HEK293 (cell line): ENCODE data around the gene FKBP8.
A peak's percentile ranks its signal among the peaks of the same experiment; 100 is the strongest.

Experiments
- ATF2 ChIP-seq: fragments of 450-650 bp; formaldehyde crosslinking; IDR thresholded peaks from 2 replicates; pipeline ENCODE4 v1.5.1; 2016; ENCODE audit warnings: missing biosample characterization, missing genetic modification characterization, low read depth
- MYNN ChIP-seq: fragments of 450-650 bp; formaldehyde crosslinking; IDR thresholded peaks from 2 replicates; pipeline ENCODE4 v1.5.1; 2016; ENCODE audit warnings: missing biosample characterization, missing genetic modification characterization, borderline replicate concordance
- MZF1 ChIP-seq: fragments of 450-650 bp; formaldehyde crosslinking; IDR thresholded peaks from 2 replicates; pipeline ENCODE4 v1.5.1; 2017; ENCODE audit warnings: missing biosample characterization, missing genetic modification characterization, borderline replicate concordance
- OSR2 ChIP-seq: fragments of 450-650 bp; formaldehyde crosslinking; IDR thresholded peaks from 2 replicates; pipeline ENCODE4 v1.5.1; 2016; ENCODE audit warnings: missing biosample characterization, missing genetic modification characterization
- OVOL3 ChIP-seq: fragments of 450-650 bp; formaldehyde crosslinking; IDR thresholded peaks from 2 replicates; pipeline ENCODE4 v1.5.1; 2016; ENCODE audit warnings: missing biosample characterization, missing genetic modification characterization
- SALL2 ChIP-seq: fragments of 450-650 bp; formaldehyde crosslinking; IDR thresholded peaks from 2 replicates; pipeline ENCODE4 v1.5.0; 2017; ENCODE audit warnings: missing biosample characterization, mild to moderate bottlenecking, missing genetic modification characterization, borderline replicate concordance
- SETDB1 ChIP-seq: IDR thresholded peaks from one replicate; pipeline ENCODE4 v1.6.1; 2017; ENCODE audit warnings: mild to moderate bottlenecking, low read length, moderate library complexity, mixed read lengths; ENCODE audit not compliant: insufficient read length
- SP7 ChIP-seq: fragments of 450-650 bp; formaldehyde crosslinking; IDR thresholded peaks from 2 replicates; pipeline ENCODE4 v1.5.1; 2016; ENCODE audit warnings: missing biosample characterization, missing genetic modification characterization
- ZBTB26 ChIP-seq: fragments of 450-650 bp; formaldehyde crosslinking; optimal IDR thresholded peaks from 2 replicates; pipeline ENCODE3; 2016; ENCODE audit warnings: missing biosample characterization, mild to moderate bottlenecking, missing genetic modification characterization
- ZBTB44 ChIP-seq: fragments of 450-650 bp; IDR thresholded peaks from 2 replicates; pipeline ENCODE4 v1.5.1; 2018; ENCODE audit warnings: missing biosample characterization, mild to moderate bottlenecking, missing genetic modification characterization
- ZBTB48 ChIP-seq: fragments of 450-650 bp; formaldehyde crosslinking; IDR thresholded peaks from 2 replicates; pipeline ENCODE4 v1.5.1; 2016; ENCODE audit warnings: missing biosample characterization, missing genetic modification characterization
- ZEB2 ChIP-seq: fragments of 450-650 bp; formaldehyde crosslinking; IDR thresholded peaks from 2 replicates; pipeline ENCODE4 v1.5.1; 2016; ENCODE audit warnings: missing biosample characterization, missing genetic modification characterization
- ZFP69B ChIP-seq: fragments of 450-650 bp; formaldehyde crosslinking; IDR thresholded peaks from 2 replicates; pipeline ENCODE4 v1.5.1; 2016; ENCODE audit warnings: missing biosample characterization, missing genetic modification characterization
- ZNF138 ChIP-seq: fragments of 450-650 bp; formaldehyde crosslinking; IDR thresholded peaks from 2 replicates; pipeline ENCODE4 v1.5.1; 2016; ENCODE audit warnings: missing biosample characterization, missing genetic modification characterization, borderline replicate concordance
- ZNF155 ChIP-seq: fragments of 450-650 bp; formaldehyde crosslinking; IDR thresholded peaks from 2 replicates; pipeline ENCODE4 v1.5.1; 2016; ENCODE audit warnings: missing biosample characterization, missing genetic modification characterization
- ZNF23 ChIP-seq: fragments of 450-650 bp; formaldehyde crosslinking; IDR thresholded peaks from 2 replicates; pipeline ENCODE4 v1.5.1; 2016; ENCODE audit warnings: missing biosample characterization, missing genetic modification characterization, borderline replicate concordance
- ZNF335 ChIP-seq: fragments of 450-650 bp; formaldehyde crosslinking; conservative IDR thresholded peaks from 2 replicates; pipeline ENCODE4 v1.5.1; 2016; ENCODE audit warnings: missing biosample characterization, missing genetic modification characterization
- ZNF433 ChIP-seq: fragments of 450-650 bp; formaldehyde crosslinking; IDR thresholded peaks from 2 replicates; pipeline ENCODE4 v1.5.1; 2016; ENCODE audit warnings: missing biosample characterization, missing genetic modification characterization, low read depth
- ZNF561 ChIP-seq: fragments of 450-650 bp; IDR thresholded peaks from 2 replicates; pipeline ENCODE4 v1.5.1; 2018; ENCODE audit warnings: missing biosample characterization, missing genetic modification characterization, borderline replicate concordance
- ZNF600 ChIP-seq: fragments of 450-650 bp; formaldehyde crosslinking; IDR thresholded peaks from 2 replicates; pipeline ENCODE4 v1.5.1; 2016; ENCODE audit warnings: missing biosample characterization, missing genetic modification characterization
- ZNF645 ChIP-seq: fragments of 450-650 bp; formaldehyde crosslinking; IDR thresholded peaks from 2 replicates; pipeline ENCODE4; 2016; ENCODE audit warnings: missing biosample characterization, missing genetic modification characterization
- ZNF670 ChIP-seq: fragments of 450-650 bp; formaldehyde crosslinking; IDR thresholded peaks from 2 replicates; pipeline ENCODE4 v1.5.1; 2016; ENCODE audit warnings: missing biosample characterization, missing genetic modification characterization, low read depth
- ZNF677 ChIP-seq: fragments of 450-650 bp; IDR thresholded peaks from 2 replicates; pipeline ENCODE4 v1.5.0; 2018; ENCODE audit warnings: missing biosample characterization, mild to moderate bottlenecking, missing genetic modification characterization, moderate library complexity
- ZNF768 ChIP-seq: fragments of 450-650 bp; formaldehyde crosslinking; IDR thresholded peaks from 2 replicates; pipeline ENCODE4 v1.5.1; 2018; ENCODE audit warnings: missing biosample characterization, mild to moderate bottlenecking, missing genetic modification characterization
- ZNF785 ChIP-seq: fragments of 450-650 bp; formaldehyde crosslinking; IDR thresholded peaks from 2 replicates; pipeline ENCODE4 v1.5.1; 2016; ENCODE audit warnings: missing biosample characterization, missing genetic modification characterization
- ZXDB ChIP-seq: fragments of 450-650 bp; formaldehyde crosslinking; IDR thresholded peaks from 2 replicates; pipeline ENCODE4 v1.5.1; 2016; ENCODE audit warnings: missing biosample characterization, missing genetic modification characterization
- TF ChIP-seq, protein P1 (sequence below): fragments of 450-650 bp; formaldehyde crosslinking; IDR thresholded peaks from 2 replicates; pipeline ENCODE4 v1.5.1; 2016; ENCODE audit warnings: missing biosample characterization, missing genetic modification characterization
- TF ChIP-seq, protein P2 (sequence below): sonication (generic); formaldehyde crosslinking; IDR thresholded peaks from 2 replicates; pipeline ENCODE4 v1.8.1; 2022; ENCODE audit warnings: mild to moderate bottlenecking, moderate library complexity, missing genetic modification reagents
- TF ChIP-seq, protein P3 (sequence below): fragments of 450-650 bp; formaldehyde crosslinking; IDR thresholded peaks from 2 replicates; pipeline ENCODE4 v1.5.1; 2016; ENCODE audit warnings: missing biosample characterization, missing genetic modification characterization
- TF ChIP-seq, protein P4 (sequence below): fragments of 450-650 bp; formaldehyde crosslinking; IDR thresholded peaks from 2 replicates; pipeline ENCODE4 v1.5.1; 2016; ENCODE audit warnings: missing biosample characterization, missing genetic modification characterization

The FKBP8 gene

GRCh38 chr19:18522124-18522861 is 21.1 kb downstream of the FKBP8 start (continued):
- no peak for TF ChIP-seq ZBTB26 (tag by site-specific recombination)
- no peak for TF ChIP-seq MZF1
- no peak; the same call in 1 of the 2 replicates for TF ChIP-seq ZNF600 (tag by site-specific recombination)
- TF ChIP-seq SP7 (tag by site-specific recombination): 0 out of 2 replicates have a peak, but pooled peaks have one; percentile 60
- TF ChIP-seq ZNF335: 0 out of 2 replicates have a peak, but pooled peaks have one; percentile 38
- peak; percentile 67; the same call in 1 of the 2 replicates for TF ChIP-seq ATF2 (tag by site-specific recombination)
- TF ChIP-seq ZNF645 (tag by site-specific recombination): no peak
- TF ChIP-seq ZBTB48: peak; percentile 75
- TF ChIP-seq, protein P1, sequence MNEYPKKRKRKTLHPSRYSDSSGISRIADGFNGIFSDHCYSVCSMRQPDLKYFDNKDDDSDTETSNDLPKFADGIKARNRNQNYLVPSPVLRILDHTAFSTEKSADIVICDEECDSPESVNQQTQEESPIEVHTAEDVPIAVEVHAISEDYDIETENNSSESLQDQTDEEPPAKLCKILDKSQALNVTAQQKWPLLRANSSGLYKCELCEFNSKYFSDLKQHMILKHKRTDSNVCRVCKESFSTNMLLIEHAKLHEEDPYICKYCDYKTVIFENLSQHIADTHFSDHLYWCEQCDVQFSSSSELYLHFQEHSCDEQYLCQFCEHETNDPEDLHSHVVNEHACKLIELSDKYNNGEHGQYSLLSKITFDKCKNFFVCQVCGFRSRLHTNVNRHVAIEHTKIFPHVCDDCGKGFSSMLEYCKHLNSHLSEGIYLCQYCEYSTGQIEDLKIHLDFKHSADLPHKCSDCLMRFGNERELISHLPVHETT (tag by site-specific recombination): no peak
- TF ChIP-seq ZNF155: no peak
- TF ChIP-seq ZNF768 (tag by site-specific recombination): no peak
- TF ChIP-seq ZNF785 (tag by site-specific recombination): no peak; the same call in 1 of the 2 replicates
- peak; percentile 22 for TF ChIP-seq SETDB1
- TF ChIP-seq ZNF670 (tag by site-specific recombination): no peak
- TF ChIP-seq ZNF138 (tag by site-specific recombination): no peak
- TF ChIP-seq ZNF677 (tag by site-specific recombination): no peak
- TF ChIP-seq, protein P2, sequence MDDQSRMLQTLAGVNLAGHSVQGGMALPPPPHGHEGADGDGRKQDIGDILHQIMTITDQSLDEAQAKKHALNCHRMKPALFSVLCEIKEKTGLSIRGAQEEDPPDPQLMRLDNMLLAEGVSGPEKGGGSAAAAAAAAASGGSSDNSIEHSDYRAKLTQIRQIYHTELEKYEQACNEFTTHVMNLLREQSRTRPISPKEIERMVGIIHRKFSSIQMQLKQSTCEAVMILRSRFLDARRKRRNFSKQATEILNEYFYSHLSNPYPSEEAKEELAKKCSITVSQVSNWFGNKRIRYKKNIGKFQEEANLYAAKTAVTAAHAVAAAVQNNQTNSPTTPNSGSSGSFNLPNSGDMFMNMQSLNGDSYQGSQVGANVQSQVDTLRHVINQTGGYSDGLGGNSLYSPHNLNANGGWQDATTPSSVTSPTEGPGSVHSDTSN (CRISPR knock-in tag): no peak
- TF ChIP-seq OSR2 (tag by site-specific recombination): peak; percentile 59; the same call in 1 of the 2 replicates
- TF ChIP-seq ZBTB44 (tag by site-specific recombination): no peak
- TF ChIP-seq ZEB2 (tag by site-specific recombination): 0 out of 2 replicates have a peak, but pooled peaks have one; percentile 25
- TF ChIP-seq ZNF561: 0 out of 2 replicates have a peak, but pooled peaks have one; percentile 38
- TF ChIP-seq ZNF23: no peak
- TF ChIP-seq MYNN (tag by site-specific recombination): no peak
- peak; percentile 70 for TF ChIP-seq ZXDB (tag by site-specific recombination)
- TF ChIP-seq, protein P3, sequence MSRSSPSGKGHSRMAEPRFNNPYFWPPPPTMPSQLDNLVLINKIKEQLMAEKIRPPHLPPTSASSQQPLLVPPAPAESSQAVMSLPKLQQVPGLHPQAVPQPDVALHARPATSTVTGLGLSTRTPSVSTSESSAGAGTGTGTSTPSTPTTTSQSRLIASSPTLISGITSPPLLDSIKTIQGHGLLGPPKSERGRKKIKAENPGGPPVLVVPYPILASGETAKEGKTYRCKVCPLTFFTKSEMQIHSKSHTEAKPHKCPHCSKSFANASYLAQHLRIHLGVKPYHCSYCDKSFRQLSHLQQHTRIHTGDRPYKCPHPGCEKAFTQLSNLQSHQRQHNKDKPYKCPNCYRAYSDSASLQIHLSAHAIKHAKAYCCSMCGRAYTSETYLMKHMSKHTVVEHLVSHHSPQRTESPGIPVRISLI (tag by site-specific recombination): peak; percentile 11; the same call in 1 of the 2 replicates
- TF ChIP-seq SALL2: no peak
- TF ChIP-seq ZFP69B (tag by site-specific recombination): peak; percentile 27; the same call in 1 of the 2 replicates
- TF ChIP-seq ZNF433: no peak
- TF ChIP-seq, protein P4, sequence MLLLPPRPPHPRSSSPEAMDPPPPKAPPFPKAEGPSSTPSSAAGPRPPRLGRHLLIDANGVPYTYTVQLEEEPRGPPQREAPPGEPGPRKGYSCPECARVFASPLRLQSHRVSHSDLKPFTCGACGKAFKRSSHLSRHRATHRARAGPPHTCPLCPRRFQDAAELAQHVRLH (tag by site-specific recombination): no peak; the same call in 1 of the 2 replicates
- no peak for TF ChIP-seq OVOL3
